ENCODE measurements around the gene BANK1. TPM values are rescaled to one million over a fixed set of nuclear protein-coding genes. Genes with fewer than 3 reads are reported as not detected.

The BANK1 gene, protein sequence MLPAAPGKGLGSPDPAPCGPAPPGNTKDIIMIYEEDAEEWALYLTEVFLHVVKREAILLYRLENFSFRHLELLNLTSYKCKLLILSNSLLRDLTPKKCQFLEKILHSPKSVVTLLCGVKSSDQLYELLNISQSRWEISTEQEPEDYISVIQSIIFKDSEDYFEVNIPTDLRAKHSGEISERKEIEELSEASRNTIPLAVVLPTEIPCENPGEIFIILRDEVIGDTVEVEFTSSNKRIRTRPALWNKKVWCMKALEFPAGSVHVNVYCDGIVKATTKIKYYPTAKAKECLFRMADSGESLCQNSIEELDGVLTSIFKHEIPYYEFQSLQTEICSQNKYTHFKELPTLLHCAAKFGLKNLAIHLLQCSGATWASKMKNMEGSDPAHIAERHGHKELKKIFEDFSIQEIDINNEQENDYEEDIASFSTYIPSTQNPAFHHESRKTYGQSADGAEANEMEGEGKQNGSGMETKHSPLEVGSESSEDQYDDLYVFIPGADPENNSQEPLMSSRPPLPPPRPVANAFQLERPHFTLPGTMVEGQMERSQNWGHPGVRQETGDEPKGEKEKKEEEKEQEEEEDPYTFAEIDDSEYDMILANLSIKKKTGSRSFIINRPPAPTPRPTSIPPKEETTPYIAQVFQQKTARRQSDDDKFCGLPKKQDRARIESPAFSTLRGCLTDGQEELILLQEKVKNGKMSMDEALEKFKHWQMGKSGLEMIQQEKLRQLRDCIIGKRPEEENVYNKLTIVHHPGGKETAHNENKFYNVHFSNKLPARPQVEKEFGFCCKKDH
- total RNA-seq (2012; rRNA removed), result 0.25 TPM in 1 of 2 replicates, not detected in the other

GRCh38 chr4:101790521-101791181 lies at the start of gene BANK1:
BANK1 (plus strand) TSS chr4:101790730; CDS start chr4:101790881, 151 bp downstream.
- Histone ChIP-seq H3K27me3 (ENCODE audit: control insufficient read depth, insufficient read depth, low read length) (no peaks in the 10 kb centered on the region), H3K36me3 (ENCODE audit: insufficient read depth, low read length) (no peaks in the 10 kb centered on the region), H3K9me3 (replicated peaks; ENCODE audit: low read length) (no peaks in the 10 kb centered on the region), H3K4me3 (ENCODE audit: low read length) (peak within 1 kb of the TSS; percentile 67), H3K4me1 (ENCODE audit: control insufficient read depth, insufficient read depth, low read length) (no peaks in the 10 kb centered on the region), H3K9ac (ENCODE audit: low read depth, low read length) (peak within 1 kb of the TSS; percentile 62), H3K4me2 (ENCODE audit: low read length) (peak within 1 kb of the TSS; percentile 75)

DNA sequence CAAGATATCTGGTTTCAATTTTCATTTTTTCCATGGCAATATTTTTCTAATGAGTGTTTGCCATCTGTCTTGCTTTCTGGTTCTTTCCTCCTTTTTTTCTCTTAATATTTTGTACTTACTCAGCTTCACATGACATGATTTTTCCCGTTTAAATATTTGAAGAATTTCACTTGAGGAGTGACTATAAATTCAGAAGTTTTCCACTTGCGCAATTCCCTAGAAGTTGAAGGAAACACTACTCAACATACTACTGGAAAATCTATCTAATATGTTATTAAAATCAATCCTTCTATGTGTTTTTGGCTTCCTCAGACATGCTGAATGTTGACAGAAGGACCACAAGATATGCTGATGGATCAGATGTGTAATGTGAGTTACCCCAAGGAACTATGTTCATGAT lies 36.8 kb upstream of the BANK1 start:
- H3K27me3 ChIP-seq (ENCODE audit: control insufficient read depth, insufficient read depth, low read length), result no peaks in the 10 kb centered on the region
- H3K4me2 ChIP-seq (ENCODE audit: low read length), result no peak overlapping the region
- H3K4me3 ChIP-seq (ENCODE audit: low read length), result no peak overlapping the region
- H3K9me3 ChIP-seq (replicated peaks; ENCODE audit: low read length), result no peaks in the 10 kb centered on the region
- no peak overlapping the region for H3K9ac ChIP-seq (ENCODE audit: low read depth, low read length)
- no peaks in the 10 kb centered on the region for H3K36me3 ChIP-seq (ENCODE audit: insufficient read depth, low read length)
- H3K4me1 ChIP-seq (ENCODE audit: control insufficient read depth, insufficient read depth, low read length), result no peaks in the 10 kb centered on the region

DNA sequence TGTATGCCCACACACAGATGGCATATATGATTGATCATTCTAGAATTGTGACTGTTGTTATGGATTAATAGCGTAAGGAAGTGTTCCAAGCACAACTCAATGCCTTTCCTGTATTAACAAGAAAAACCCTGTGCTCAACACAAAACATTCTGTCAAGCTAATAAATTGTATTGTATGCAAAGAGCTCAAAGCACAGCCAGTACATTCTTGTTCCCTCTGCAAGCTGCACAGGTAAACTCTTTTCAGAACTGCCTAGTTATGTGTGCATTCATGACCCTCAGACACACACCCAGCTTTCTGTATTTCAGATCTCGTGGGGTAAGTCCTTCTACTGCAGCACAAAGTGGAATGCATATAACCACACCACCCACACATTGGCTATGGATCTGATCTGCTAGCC lies 34.3 kb upstream of the BANK1 start:
- Histone ChIP-seq H3K9me3 (replicated peaks; ENCODE audit: low read length) (no peaks in the 10 kb centered on the region), H3K4me1 (ENCODE audit: control insufficient read depth, insufficient read depth, low read length) (no peaks in the 10 kb centered on the region), H3K36me3 (ENCODE audit: insufficient read depth, low read length) (no peaks in the 10 kb centered on the region), H3K4me3 (ENCODE audit: low read length) (no peak overlapping the region), H3K9ac (ENCODE audit: low read depth, low read length) (no peak overlapping the region), H3K27me3 (ENCODE audit: control insufficient read depth, insufficient read depth, low read length) (no peaks in the 10 kb centered on the region), H3K4me2 (ENCODE audit: low read length) (no peak overlapping the region)

DNA sequence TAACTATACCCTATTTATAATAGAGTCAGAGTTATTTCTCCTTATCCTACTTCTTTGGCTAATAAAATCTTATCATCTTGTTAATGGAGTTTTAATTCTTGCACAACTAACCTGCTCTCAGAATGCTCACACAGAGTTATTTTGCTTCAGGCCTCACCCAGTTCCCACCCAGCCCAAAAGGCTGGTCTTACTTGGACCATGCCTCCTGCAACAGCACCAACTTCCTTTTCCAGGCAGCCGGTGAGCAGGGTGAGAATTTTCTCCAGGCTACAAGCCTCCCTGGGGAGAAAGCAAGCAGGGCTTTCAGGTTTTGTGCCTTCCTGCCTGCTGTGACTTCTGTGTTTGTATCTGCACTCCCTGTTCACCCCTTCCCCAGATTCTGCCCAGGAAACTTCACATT lies 29.1 kb upstream of the BANK1 start:
- Histone ChIP-seq H3K27me3 (ENCODE audit: control insufficient read depth, insufficient read depth, low read length) (no peaks in the 10 kb centered on the region), H3K4me3 (ENCODE audit: low read length) (no peak overlapping the region), H3K4me1 (ENCODE audit: control insufficient read depth, insufficient read depth, low read length) (no peaks in the 10 kb centered on the region), H3K9ac (ENCODE audit: low read depth, low read length) (no peak overlapping the region), H3K4me2 (ENCODE audit: low read length) (no peak overlapping the region), H3K36me3 (ENCODE audit: insufficient read depth, low read length) (no peaks in the 10 kb centered on the region), H3K9me3 (replicated peaks; ENCODE audit: low read length) (no peaks in the 10 kb centered on the region)

- Histone ChIP-seq H3K27me3 (ENCODE audit: control insufficient read depth, insufficient read depth, low read length) (no peaks in the 10 kb centered on the region), H3K36me3 (ENCODE audit: insufficient read depth, low read length) (no peaks in the 10 kb centered on the region), H3K4me1 (ENCODE audit: control insufficient read depth, insufficient read depth, low read length) (no peaks in the 10 kb centered on the region), H3K9me3 (replicated peaks; ENCODE audit: low read length) (no peaks in the 10 kb centered on the region), H3K4me2 (ENCODE audit: low read length) (no peak overlapping the region), H3K9ac (ENCODE audit: low read depth, low read length) (no peak overlapping the region), H3K4me3 (ENCODE audit: low read length) (no peak overlapping the region)
Observed at GRCh38 chr4:101762025-101762424, 28.5 kb upstream of the BANK1 start.

DNA sequence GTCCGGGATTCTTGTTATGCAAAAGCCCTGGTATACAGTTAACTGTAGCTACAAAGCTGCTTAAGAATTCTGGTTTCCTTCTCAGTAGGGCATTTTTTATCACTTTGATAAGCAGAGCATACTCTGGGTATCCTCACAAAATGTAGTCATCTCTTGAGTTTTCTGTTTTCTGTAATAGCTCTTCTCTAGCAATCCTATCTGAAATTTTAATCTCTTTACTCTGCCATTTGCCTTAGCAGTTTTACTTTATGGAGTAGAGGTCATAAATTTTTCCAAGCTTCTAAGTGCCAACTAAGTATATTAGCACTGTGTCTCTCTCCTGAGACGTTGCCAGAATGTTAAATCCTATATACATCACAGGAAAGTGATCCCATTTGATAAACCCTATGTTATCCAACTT lies 28.0 kb upstream of the BANK1 start:
- H3K9me3 ChIP-seq (replicated peaks; ENCODE audit: low read length), result no peaks in the 10 kb centered on the region

GRCh38 chr4:101763576-101763975 lies 27.0 kb upstream of the BANK1 start:
- Histone ChIP-seq H3K9me3 (replicated peaks; ENCODE audit: low read length) (no peaks in the 10 kb centered on the region), H3K4me1 (ENCODE audit: control insufficient read depth, insufficient read depth, low read length) (no peaks in the 10 kb centered on the region), H3K9ac (ENCODE audit: low read depth, low read length) (no peak overlapping the region)

More for the DNA sequence above, 28.0 kb upstream of the BANK1 start:
- no peak overlapping the region for H3K4me3 ChIP-seq (ENCODE audit: low read length)
- H3K27me3 ChIP-seq (ENCODE audit: control insufficient read depth, insufficient read depth, low read length), result no peaks in the 10 kb centered on the region
- no peak overlapping the region for H3K9ac ChIP-seq (ENCODE audit: low read depth, low read length)
- no peak overlapping the region for H3K4me2 ChIP-seq (ENCODE audit: low read length)
- H3K4me1 ChIP-seq (ENCODE audit: control insufficient read depth, insufficient read depth, low read length), result no peaks in the 10 kb centered on the region
- H3K36me3 ChIP-seq (ENCODE audit: insufficient read depth, low read length), result no peaks in the 10 kb centered on the region

DNA sequence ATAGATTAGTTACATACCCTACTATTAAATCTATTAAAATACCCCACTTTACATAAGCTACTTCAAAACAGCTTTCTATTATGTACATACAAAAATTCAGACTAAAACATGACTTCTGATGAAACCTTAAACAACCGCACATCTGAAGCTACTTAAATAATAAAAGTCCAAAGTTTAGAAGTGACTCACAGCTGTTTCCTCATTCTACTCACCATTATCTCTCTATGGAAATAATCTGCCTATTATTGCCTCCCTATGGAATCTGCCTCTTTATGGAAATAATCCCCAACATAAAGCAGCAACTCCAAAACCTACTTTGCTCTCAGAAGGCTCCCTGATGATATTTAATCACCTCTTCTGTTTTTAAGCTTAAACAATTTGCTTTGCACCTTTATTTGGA lies 15.7 kb upstream of the BANK1 start:
- Histone ChIP-seq H3K4me1 (ENCODE audit: control insufficient read depth, insufficient read depth, low read length) (no peaks in the 10 kb centered on the region), H3K27me3 (ENCODE audit: control insufficient read depth, insufficient read depth, low read length) (no peaks in the 10 kb centered on the region), H3K4me2 (ENCODE audit: low read length) (no peak overlapping the region), H3K4me3 (ENCODE audit: low read length) (no peak overlapping the region), H3K36me3 (ENCODE audit: insufficient read depth, low read length) (no peaks in the 10 kb centered on the region), H3K9me3 (replicated peaks; ENCODE audit: low read length) (no peaks in the 10 kb centered on the region), H3K9ac (ENCODE audit: low read depth, low read length) (no peak overlapping the region)

More at GRCh38 chr4:101763576-101763975, 27.0 kb upstream of the BANK1 start:
- Histone ChIP-seq H3K4me3 (ENCODE audit: low read length) (no peak overlapping the region), H3K4me2 (ENCODE audit: low read length) (no peak overlapping the region), H3K27me3 (ENCODE audit: control insufficient read depth, insufficient read depth, low read length) (no peaks in the 10 kb centered on the region), H3K36me3 (ENCODE audit: insufficient read depth, low read length) (no peaks in the 10 kb centered on the region)

DNA sequence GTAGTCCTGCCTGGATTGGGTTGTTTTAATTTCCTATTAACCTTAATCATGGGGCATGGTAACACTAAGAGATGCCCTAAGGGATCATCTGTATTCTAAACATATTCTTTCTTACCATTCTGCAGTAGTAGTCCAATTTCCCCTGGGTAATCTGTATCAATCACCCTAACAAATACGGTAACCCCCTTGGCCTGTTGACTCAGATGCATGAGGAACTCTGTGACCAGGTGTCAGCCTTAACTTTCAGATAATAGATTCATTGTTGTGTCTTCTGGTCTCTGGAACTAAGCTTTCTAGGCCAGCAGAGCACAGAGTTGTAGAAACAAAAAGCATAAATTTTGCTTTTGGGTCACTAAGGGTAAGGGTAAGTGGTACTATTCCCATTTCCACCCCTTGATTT lies 13.1 kb upstream of the BANK1 start:
- H3K4me2 ChIP-seq (ENCODE audit: low read length), result no peak overlapping the region
- H3K9me3 ChIP-seq (replicated peaks; ENCODE audit: low read length), result no peaks in the 10 kb centered on the region
- H3K9ac ChIP-seq (ENCODE audit: low read depth, low read length), result no peak overlapping the region
- no peaks in the 10 kb centered on the region for H3K36me3 ChIP-seq (ENCODE audit: insufficient read depth, low read length)
- no peaks in the 10 kb centered on the region for H3K4me1 ChIP-seq (ENCODE audit: control insufficient read depth, insufficient read depth, low read length)
- no peaks in the 10 kb centered on the region for H3K27me3 ChIP-seq (ENCODE audit: control insufficient read depth, insufficient read depth, low read length)
- no peak overlapping the region for H3K4me3 ChIP-seq (ENCODE audit: low read length)

DNA sequence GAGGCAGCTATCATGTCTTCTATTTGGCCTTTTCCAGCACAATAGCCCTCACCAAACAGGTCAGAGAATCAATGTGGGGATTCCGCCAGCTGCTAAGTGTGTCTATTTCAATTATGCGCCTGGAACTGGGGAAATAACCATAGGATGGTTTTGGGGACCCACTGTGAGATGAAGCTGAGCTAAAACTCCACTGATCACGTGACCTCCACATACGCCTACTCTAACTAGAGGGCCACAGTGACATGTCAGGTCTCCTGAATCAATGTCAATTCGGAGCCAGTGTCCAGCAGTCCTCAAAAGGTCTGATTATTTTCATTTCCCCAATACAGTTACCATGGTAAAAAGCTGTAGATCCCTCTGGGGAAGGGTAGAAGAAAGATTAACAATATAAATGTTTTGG lies 10.2 kb upstream of the BANK1 start:
- Histone ChIP-seq H3K4me3 (ENCODE audit: low read length) (no peak overlapping the region), H3K9ac (ENCODE audit: low read depth, low read length) (no peak overlapping the region), H3K4me2 (ENCODE audit: low read length) (no peak overlapping the region), H3K27me3 (ENCODE audit: control insufficient read depth, insufficient read depth, low read length) (no peaks in the 10 kb centered on the region), H3K36me3 (ENCODE audit: insufficient read depth, low read length) (no peaks in the 10 kb centered on the region), H3K9me3 (replicated peaks; ENCODE audit: low read length) (no peaks in the 10 kb centered on the region), H3K4me1 (ENCODE audit: control insufficient read depth, insufficient read depth, low read length) (no peaks in the 10 kb centered on the region)

- Histone ChIP-seq H3K9me3 (replicated peaks; ENCODE audit: low read length) (no peaks in the 10 kb centered on the region), H3K4me3 (ENCODE audit: low read length) (no peak overlapping the region), H3K4me2 (ENCODE audit: low read length) (no peak overlapping the region), H3K27me3 (ENCODE audit: control insufficient read depth, insufficient read depth, low read length) (no peaks in the 10 kb centered on the region), H3K9ac (ENCODE audit: low read depth, low read length) (no peak overlapping the region), H3K4me1 (ENCODE audit: control insufficient read depth, insufficient read depth, low read length) (no peaks in the 10 kb centered on the region), H3K36me3 (ENCODE audit: insufficient read depth, low read length) (no peaks in the 10 kb centered on the region)
Observed at GRCh38 chr4:101782546-101782945, 8.0 kb upstream of the BANK1 start.
